Stomach smooth muscle (tissue), 2 donors: Measurements from ENCODE around the gene DUSP22.

Source experiments
- H3K27ac ChIP-seq: one replicate; pipeline ENCODE4 v1.7.0; 2013; ENCODE audit warnings: mild to moderate bottlenecking, low read length, inconsistent platforms
- H3K27me3 ChIP-seq, 2 donors: one replicate each; pipeline ENCODE4 v1.7.0; 2013; ENCODE audit warnings: low read length in 2 of 2; ENCODE audit not compliant: insufficient read depth in 2 of 2, control insufficient read depth in 1 of 2
- H3K36me3 ChIP-seq, 2 donors: one replicate each; pipeline ENCODE4 v1.7.0; 2013; ENCODE audit warnings: low read length in 2 of 2; ENCODE audit not compliant: control insufficient read depth in 2 of 2, insufficient read depth in 2 of 2
- H3K4me1 ChIP-seq: one replicate; pipeline ENCODE4 v1.7.0; 2013; ENCODE audit warnings: low read length; ENCODE audit not compliant: control insufficient read depth, insufficient read depth
- H3K4me3 ChIP-seq, 2 donors: one replicate each; pipeline ENCODE4 v1.7.0; 2013; ENCODE audit warnings: low read length in 2 of 2
- H3K9ac ChIP-seq, 2 donors: one replicate each; pipeline ENCODE4 v1.7.0; 2013; ENCODE audit warnings: low read length in 2 of 2, mild to moderate bottlenecking in 1 of 2
- H3K9me3 ChIP-seq, 2 donors: one replicate each; pipeline ENCODE4 v1.7.0; 2013; ENCODE audit warnings: low read length in 2 of 2; ENCODE audit not compliant: control insufficient read depth in 2 of 2
- donor health status: healthy.
- donor health status: Pancreatic carcinoma.

The DUSP22 gene

DNA sequence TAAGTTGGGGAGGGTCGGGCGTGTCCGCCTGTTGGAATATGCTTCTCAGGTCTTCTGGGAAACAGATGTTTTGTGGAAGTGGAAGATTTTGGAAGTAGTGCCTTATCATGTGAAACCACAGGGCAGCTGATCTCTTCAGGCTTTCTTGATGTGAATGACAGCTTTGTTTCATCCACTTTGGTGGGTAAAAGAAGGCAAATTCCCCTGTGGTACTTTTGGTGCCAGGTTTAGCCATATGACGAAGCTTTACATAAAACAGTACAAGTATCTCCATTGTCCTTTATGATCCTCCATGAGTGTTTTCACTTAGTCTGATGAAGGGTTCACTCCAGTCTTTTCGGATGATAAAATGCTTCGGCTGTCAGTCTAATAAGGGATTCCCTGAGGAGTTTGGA is 103.8 kb downstream of the DUSP22 start:
- Histone ChIP-seq H3K27ac (no peak overlapping the region), H3K9ac (no peak overlapping the region), H3K9me3 (no peaks in the 10 kb centered on the region), H3K36me3 (no peaks in the 10 kb centered on the region), H3K4me1 (peaks cover 25% of the 10 kb centered on the region), H3K4me3 (no peak overlapping the region), H3K27me3 (peaks cover 28 to 29% of the 10 kb centered on the region in 2 donors)

DNA sequence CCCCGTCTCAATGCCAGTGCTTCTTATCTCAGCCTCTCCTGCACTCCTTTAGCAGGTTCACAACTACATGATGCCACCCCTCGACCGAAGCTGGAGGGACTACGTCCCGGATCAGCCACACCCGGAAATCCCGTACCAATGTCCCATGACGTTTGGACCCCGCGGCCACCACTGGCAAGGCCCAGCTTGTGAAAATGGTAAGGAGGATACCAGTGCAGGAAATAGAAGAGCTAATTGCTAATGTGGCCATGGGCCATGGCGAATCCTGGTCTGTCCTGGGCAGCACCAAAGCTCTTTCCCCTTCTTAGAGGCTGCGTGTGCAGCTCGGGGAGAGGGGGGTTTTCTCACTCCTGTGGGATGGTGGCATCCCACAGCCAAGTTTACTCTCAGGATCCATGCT is 104.8 kb downstream of the DUSP22 start:
- Histone ChIP-seq H3K27me3 (peaks cover 23 to 24% of the 10 kb centered on the region in 2 donors), H3K27ac (no peak overlapping the region), H3K36me3 (no peaks in the 10 kb centered on the region), H3K9me3 (no peaks in the 10 kb centered on the region), H3K4me1 (peaks cover 19% of the 10 kb centered on the region), H3K9ac (no peak overlapping the region), H3K4me3 (no peak overlapping the region)

DNA sequence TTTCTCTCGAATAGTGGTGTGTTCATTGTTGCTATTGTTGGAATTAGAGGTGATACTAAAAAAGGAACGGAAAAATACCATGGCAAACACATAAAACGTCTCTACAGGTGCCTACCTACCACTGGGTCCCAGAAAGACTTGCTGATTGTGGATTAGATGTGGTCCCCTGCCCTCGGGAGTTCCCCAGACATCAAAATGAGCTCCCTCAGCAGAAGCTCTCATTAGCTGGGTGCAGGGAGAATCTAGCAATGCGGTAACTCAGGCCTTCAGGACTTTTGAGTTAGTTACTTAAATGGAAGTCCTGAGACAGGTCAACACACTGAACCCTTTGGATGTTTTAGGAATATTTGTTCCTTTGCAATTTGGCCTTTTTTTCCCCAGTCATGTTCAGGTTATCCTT is 105.3 kb downstream of the DUSP22 start:
- H3K36me3 ChIP-seq: no peaks in the 10 kb centered on the region
- peaks cover 18 to 24% of the 10 kb centered on the region in 2 donors for H3K27me3 ChIP-seq
- no peaks in the 10 kb centered on the region for H3K9me3 ChIP-seq
- peaks cover 14% of the 10 kb centered on the region for H3K4me1 ChIP-seq
- H3K27ac ChIP-seq: no peak overlapping the region
- H3K9ac ChIP-seq: no peak overlapping the region
- H3K4me3 ChIP-seq: no peak overlapping the region

GRCh38 chr6:398065-398464 is 105.8 kb downstream of the DUSP22 start:
- H3K9ac ChIP-seq: no peak overlapping the region
- peaks cover 13 to 24% of the 10 kb centered on the region in 2 donors for H3K27me3 ChIP-seq
- H3K27ac ChIP-seq: no peak overlapping the region
- no peaks in the 10 kb centered on the region for H3K9me3 ChIP-seq
- peaks cover 10% of the 10 kb centered on the region for H3K4me1 ChIP-seq
- no peak overlapping the region for H3K4me3 ChIP-seq
- no peaks in the 10 kb centered on the region for H3K36me3 ChIP-seq

GRCh38 chr6:398558-399078 is 106.3 kb downstream of the DUSP22 start:
- no peaks in the 10 kb centered on the region for H3K9me3 ChIP-seq
- H3K4me3 ChIP-seq: no peak overlapping the region
- H3K27me3 ChIP-seq: peaks cover 8 to 27% of the 10 kb centered on the region in 2 donors
- H3K4me1 ChIP-seq: peaks cover 4% of the 10 kb centered on the region
- no peaks in the 10 kb centered on the region for H3K36me3 ChIP-seq
- H3K9ac ChIP-seq: no peak overlapping the region
- no peak overlapping the region for H3K27ac ChIP-seq

DNA sequence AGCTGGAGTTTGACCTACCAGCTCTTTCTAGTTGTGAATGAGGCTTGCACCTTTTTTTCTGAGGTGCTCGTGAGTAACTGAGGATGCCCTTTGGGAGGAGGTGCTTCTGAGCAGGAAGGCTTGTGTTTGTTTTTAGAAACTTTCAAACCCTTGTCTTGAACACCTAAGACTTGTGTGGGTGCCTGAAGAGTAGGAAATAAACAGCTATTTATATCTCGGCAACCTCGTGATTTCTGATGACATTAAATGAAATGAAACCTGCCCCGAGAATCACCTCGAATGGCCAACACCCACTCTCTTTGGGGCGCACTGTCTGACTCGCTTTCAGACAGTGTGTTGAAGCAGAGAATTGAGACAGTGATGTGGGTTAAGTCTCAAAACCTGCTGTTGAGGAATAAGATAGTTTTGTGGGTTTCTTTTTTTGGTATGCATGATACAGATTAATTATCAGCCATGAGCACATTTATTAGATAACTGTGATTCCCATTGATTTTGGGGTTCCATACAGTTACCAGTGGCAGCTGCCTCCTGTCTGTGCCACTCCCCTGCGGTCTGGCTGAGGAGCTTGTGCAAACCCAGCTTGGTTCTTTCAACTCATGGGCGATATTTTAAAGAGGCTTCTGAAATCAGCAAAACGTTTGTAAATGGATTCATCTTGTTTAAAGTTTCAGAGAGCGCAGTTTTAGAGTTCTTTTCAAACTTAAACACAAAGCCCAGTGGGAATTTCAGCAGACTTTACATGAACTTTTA is 107.7 kb downstream of the DUSP22 start:
- H3K9ac ChIP-seq: no peak overlapping the region
- peaks cover 0 to 15% of the 10 kb centered on the region in 2 donors for H3K27me3 ChIP-seq
- H3K27ac ChIP-seq: no peak overlapping the region
- H3K4me1 ChIP-seq: no peaks in the 10 kb centered on the region
- H3K36me3 ChIP-seq: no peaks in the 10 kb centered on the region
- H3K9me3 ChIP-seq: no peaks in the 10 kb centered on the region
- no peak overlapping the region for H3K4me3 ChIP-seq

GRCh38 chr6:400815-401214 is 108.5 kb downstream of the DUSP22 start:
- no peak overlapping the region for H3K27ac ChIP-seq
- no peak overlapping the region for H3K4me3 ChIP-seq
- peaks cover 0 to 11% of the 10 kb centered on the region in 2 donors for H3K27me3 ChIP-seq
- H3K9me3 ChIP-seq: no peaks in the 10 kb centered on the region
- no peaks in the 10 kb centered on the region for H3K36me3 ChIP-seq
- no peak overlapping the region for H3K9ac ChIP-seq
- H3K4me1 ChIP-seq: no peaks in the 10 kb centered on the region
